Measurements from ENCODE around the gene VASH1. TPM values are rescaled to one million over a fixed set of nuclear protein-coding genes. Genes with fewer than 3 reads are reported as not detected.

VASH1 gene
- total and polyA plus RNA-seq, 12 donors, result 9.1 to 20.2 (median 13.4) TPM

- no peak overlapping the region for H3K4me3 ChIP-seq
- peaks cover 0 to 67% (median 15%) of the 10 kb centered on the region in 11 donors for H3K9me3 ChIP-seq
- TF ChIP-seq, protein P1, sequence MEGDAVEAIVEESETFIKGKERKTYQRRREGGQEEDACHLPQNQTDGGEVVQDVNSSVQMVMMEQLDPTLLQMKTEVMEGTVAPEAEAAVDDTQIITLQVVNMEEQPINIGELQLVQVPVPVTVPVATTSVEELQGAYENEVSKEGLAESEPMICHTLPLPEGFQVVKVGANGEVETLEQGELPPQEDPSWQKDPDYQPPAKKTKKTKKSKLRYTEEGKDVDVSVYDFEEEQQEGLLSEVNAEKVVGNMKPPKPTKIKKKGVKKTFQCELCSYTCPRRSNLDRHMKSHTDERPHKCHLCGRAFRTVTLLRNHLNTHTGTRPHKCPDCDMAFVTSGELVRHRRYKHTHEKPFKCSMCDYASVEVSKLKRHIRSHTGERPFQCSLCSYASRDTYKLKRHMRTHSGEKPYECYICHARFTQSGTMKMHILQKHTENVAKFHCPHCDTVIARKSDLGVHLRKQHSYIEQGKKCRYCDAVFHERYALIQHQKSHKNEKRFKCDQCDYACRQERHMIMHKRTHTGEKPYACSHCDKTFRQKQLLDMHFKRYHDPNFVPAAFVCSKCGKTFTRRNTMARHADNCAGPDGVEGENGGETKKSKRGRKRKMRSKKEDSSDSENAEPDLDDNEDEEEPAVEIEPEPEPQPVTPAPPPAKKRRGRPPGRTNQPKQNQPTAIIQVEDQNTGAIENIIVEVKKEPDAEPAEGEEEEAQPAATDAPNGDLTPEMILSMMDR (IDR thresholded peaks at IDR 0.05), result no peak
- WGBS, 2 donors, result 80 to 90% methylated on average over 7 of the region's 7 CpGs
- H3K27me3 ChIP-seq, result no peaks in the 10 kb centered on the region
- intact Hi-C loops (cut with DNase I), result no loop called here
- H3K4me1 ChIP-seq, result peaks cover 0 to 9% (median 0%) of the 10 kb centered on the region in 9 donors
- H3K36me3 ChIP-seq, result peaks cover 0 to 15% (median 0%) of the 10 kb centered on the region in 9 donors
- H3K27ac ChIP-seq, result no peak overlapping the region
- no peak for DNase-seq
- ATAC-seq, result no peak
Observed at GRCh38 chr14:76742966-76743365, 18.3 kb upstream of the VASH1 start.

GRCh38 chr14:76752744-76753143 lies 8.5 kb upstream of the VASH1 start:
- TF ChIP-seq, protein P1 (IDR thresholded peaks at IDR 0.05), result no peak
- no peak overlapping the region for H3K27ac ChIP-seq
- no peaks in the 10 kb centered on the region for H3K4me1 ChIP-seq
- WGBS, 2 donors, result 61 to 62% methylated on average over 6 of the region's 6 CpGs
- DNase-seq (no peak), ATAC-seq (no peak)
- peaks cover 0 to 7% (median 0%) of the 10 kb centered on the region in 11 donors for H3K9me3 ChIP-seq
- no peaks in the 10 kb centered on the region for H3K36me3 ChIP-seq
- H3K27me3 ChIP-seq, result no peaks in the 10 kb centered on the region
- H3K4me3 ChIP-seq, result no peak overlapping the region
- intact Hi-C loops (cut with DNase I), result no loop called here

GRCh38 chr14:76753541-76754198 lies 7.6 kb upstream of the VASH1 start:
- Histone ChIP-seq H3K27me3 (no peaks in the 10 kb centered on the region), H3K36me3 (no peaks in the 10 kb centered on the region), H3K4me3 (no peak overlapping the region), H3K9me3 (peaks cover 0 to 7% (median 0%) of the 10 kb centered on the region in 11 donors), H3K27ac (no peak overlapping the region), H3K4me1 (no peaks in the 10 kb centered on the region)
- intact Hi-C loops (cut with DNase I), result no loop called here
- ATAC-seq, result peak in 1 of 8 donors; percentile 67
- TF ChIP-seq, protein P1 (IDR thresholded peaks at IDR 0.05), result no peak
- 79 to 84% methylated on average over 7 of the region's 7 CpGs for WGBS, 2 donors
- no peak for DNase-seq

DNA sequence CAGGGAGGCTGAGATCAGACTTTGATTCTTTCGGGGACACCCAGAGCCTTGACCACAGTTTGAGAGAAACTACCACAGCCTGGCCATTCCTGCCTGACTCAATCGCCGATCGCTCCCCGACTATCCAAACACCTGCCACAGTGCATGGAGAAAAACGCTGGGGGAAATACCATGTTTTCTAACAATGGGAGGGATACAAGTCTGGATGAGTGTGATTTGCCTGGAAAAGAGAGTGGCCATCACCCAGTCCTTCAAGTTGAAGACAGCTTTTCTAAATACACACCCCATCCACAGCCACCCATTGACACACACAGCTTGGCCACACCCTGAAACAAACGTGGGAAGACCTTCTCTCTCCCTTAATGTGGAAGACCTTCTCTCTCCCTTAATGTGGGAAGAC lies 6.7 kb upstream of the VASH1 start:
- Histone ChIP-seq H3K4me3 (no peak overlapping the region), H3K36me3 (no peaks in the 10 kb centered on the region), H3K9me3 (no peaks in the 10 kb centered on the region), H3K4me1 (peaks cover 0 to 1% (median 0%) of the 10 kb centered on the region in 9 donors), H3K27ac (no peak overlapping the region), H3K27me3 (no peaks in the 10 kb centered on the region)
- intact Hi-C loops (cut with DNase I), result no loop called here
- ATAC-seq (no peak), DNase-seq (no peak)
- TF ChIP-seq, protein P1 (IDR thresholded peaks at IDR 0.05), result no peak
- WGBS, 2 donors, result 92 to 96% methylated on average over 7 of the region's 7 CpGs
